Hematopoietic multipotent progenitor cell (in vitro differentiated cells): ENCODE measurements around the gene CTTNBP2. TPM values are rescaled to one million over a fixed set of nuclear protein-coding genes. Genes with fewer than 3 reads are reported as not detected.

Source experiments
- DNase-seq, 3 donors: peaks; one replicate each; pipeline ENCODE4 v3.0.0-alpha.2; 2011 to 2015; ENCODE audit warnings: low read depth in 2 of 3, low spot score in 2 of 3
- total RNA-seq: library from RNA; depleted of rRNA; stranded (reverse); fragments of >200 nt; gene quantifications from one replicate; pipeline ENCODE4 v1.2.3, GENCODE V29; 2012

The CTTNBP2 gene
- total RNA-seq, 1 donor, result under 0.01 TPM

- DNase-seq, result no peak
Measured at GRCh38 chr7:117698018-117698417, 175.2 kb downstream of the CTTNBP2 start.

- DNase-seq, result no peak
Measured at GRCh38 chr7:117692338-117692737, 180.9 kb downstream of the CTTNBP2 start.

DNA sequence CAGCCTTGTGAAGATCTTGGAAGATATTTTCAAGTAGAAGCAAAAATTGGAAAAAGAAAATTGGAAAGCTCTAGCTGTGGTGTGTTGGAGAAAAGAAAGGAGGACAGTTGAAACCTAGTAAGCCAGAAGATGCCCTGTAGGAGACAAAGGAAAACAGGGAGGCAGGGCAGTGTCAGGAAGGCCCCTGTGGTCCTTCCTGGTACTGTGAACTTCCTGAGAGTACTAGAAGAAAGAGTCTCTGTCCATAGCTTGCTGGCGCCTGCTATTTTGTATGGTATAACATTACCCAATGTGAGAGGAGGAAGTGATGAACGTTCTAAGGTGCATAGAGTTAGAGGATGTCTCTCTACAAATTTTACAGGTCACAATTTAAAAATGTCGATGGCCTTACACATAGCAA, 183.1 kb downstream of the CTTNBP2 start:
- no peak for DNase-seq

- DNase-seq, result no peak
Measured at GRCh38 chr7:117689406-117689805, 183.8 kb downstream of the CTTNBP2 start.

- DNase-seq, result no peak
Measured at GRCh38 chr7:117688126-117688525, 185.1 kb downstream of the CTTNBP2 start.

DNA sequence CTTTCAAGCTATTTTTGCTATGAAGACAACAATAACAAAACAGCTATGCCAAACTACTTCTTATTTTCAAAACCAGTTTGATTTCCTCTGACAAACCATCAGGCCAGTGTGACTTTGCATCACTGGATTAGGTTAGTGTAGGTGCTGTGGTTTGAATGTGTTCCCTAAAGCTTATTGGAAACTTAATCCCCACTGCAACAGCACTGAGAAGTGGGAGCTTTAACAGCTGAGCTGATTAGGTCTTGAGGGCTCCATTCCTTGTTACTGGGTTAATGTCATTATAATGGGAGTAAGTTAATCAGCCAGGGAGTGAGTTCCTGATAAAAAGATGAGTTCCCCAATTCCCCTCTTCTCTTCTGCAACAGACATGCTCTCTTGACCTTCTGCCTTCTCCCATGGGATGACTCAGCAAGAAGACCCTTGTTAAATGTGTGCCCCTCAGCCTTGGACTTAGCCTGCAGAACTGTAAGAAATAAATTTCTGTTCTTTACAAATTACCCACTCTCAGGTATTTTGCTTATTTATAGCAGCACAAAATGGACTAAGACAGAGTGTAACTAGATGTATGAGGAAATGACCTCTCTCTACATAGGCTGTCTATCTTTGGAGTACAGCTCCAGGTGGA, 186.8 kb downstream of the CTTNBP2 start:
- DNase-seq, result no peak

DNA sequence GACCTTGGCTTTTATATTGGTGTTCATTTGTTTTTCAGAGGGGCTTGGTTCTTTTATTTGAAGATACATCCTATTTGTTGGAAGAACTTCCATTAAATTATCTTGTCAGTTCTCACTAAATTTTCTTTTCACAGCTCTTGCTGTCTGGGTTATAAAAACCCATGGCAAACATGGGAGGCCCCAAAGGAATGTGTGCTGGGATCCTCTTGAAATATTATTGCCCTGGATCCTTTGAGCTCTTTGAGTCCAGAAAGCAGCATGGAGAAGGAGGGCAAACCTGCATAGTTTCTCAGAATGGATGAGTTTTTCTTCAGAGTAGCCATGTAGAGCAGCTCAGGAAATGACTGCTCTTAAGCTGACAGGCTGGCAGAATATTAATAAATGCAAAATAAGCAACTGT, 187.4 kb downstream of the CTTNBP2 start:
- no peak for DNase-seq

GRCh38 chr7:117683430-117684175, 189.6 kb downstream of the CTTNBP2 start:
- no peak for DNase-seq

GRCh38 chr7:117682681-117683385, 190.4 kb downstream of the CTTNBP2 start:
- DNase-seq, result no peak

DNA sequence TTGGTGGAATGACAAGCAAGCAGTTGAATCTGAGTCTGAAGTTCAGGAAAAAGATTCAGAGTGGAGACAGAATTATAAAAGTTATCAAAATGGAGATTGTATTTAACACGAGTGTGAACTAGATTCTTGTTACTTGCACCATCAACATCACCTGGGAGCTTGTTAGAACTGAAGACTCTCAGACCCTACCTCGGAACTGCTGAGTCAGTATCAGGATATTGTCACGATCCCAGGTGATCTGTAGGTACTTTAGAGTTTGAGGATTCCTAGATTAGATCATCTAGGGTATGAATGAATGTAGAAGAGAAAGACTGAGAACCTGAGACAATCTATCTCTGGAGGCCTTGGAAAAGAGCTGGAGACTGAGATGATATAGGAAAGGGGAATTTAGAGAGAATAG, 194.1 kb downstream of the CTTNBP2 start:
- no peak for DNase-seq

- no peak for DNase-seq
Measured at GRCh38 chr7:117675497-117676435, 197.5 kb downstream of the CTTNBP2 start.

GRCh38 chr7:117674617-117675016, 198.6 kb downstream of the CTTNBP2 start:
- DNase-seq, result no peak

- peak in 1 of 3 donors; percentile 21 for DNase-seq
Measured at GRCh38 chr7:117673839-117674238, 199.4 kb downstream of the CTTNBP2 start.

GRCh38 chr7:117673367-117673766, 199.9 kb downstream of the CTTNBP2 start:
- no peak for DNase-seq

GRCh38 chr7:117672453-117672852, 200.8 kb downstream of the CTTNBP2 start:
- no peak for DNase-seq

DNA sequence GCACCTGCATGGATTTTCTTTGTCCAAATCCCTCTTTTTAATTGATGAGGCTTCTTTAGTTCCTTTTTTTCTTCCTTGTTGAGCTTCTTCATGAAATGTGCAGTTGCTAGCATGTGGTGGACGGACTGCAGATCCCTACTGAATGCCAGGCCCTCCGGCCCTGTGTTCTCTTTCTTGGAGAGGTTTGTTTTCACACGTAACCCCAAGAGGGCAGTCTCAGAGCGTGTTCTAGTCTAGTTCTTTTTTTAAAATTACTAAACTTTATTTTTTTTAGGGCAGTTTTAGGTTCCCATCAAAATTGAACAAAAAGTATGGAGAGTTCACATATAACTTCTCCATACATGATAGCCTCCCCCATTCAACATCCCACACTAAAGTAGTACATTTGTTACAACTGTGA, 203.4 kb downstream of the CTTNBP2 start:
- no peak for DNase-seq

- DNase-seq, result no peak
Measured at GRCh38 chr7:117667456-117667855, 205.8 kb downstream of the CTTNBP2 start.

DNA sequence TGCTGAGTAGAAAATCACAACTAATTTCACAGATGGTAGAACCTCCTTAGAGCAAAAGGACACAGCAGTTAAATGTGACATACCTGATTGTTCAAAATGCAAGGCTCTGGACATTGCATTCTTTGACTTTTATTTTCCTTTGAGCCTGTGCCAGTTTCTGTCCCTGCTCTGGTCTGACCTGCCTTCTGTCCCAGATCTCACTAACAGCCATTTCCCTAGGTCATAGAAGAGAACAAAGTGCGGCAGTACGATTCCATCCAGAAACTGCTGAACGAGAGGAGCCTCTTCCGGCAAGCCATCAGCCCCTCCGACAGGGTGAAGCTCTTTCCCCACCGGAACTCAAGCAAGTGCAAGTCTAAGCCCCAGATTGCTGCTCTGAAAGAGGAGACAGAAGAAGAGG, 206.6 kb downstream of the CTTNBP2 start:
- no peak for DNase-seq

- no peak for DNase-seq
Measured at GRCh38 chr7:117666031-117666430, 207.2 kb downstream of the CTTNBP2 start.

- no peak for DNase-seq
Measured at GRCh38 chr7:117665368-117665767, 207.9 kb downstream of the CTTNBP2 start.

DNA sequence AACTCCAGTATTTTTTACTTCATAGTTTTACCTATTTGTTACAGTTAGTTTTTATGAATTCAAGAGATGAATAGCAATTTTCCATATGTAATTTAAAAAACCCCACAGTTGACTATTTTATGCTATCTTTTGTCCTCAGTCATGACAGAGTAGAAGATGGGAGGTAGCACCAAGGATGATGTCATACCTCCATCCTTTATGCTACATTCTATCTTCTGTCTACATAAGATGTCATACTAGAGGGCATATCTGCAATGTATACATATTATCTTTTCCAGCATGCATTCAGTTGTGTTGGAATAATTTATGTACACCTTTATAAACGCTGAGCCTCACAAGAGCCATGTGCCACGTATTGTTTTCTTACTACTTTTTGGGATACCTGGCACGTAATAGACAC, 209.2 kb downstream of the CTTNBP2 start:
- DNase-seq, result no peak
